Measurements from ENCODE around the gene OR4L1. TPM values are rescaled to one million over a fixed set of nuclear protein-coding genes. Genes with fewer than 3 reads are reported as not detected.

The OR4L1 gene
- total and polyA plus RNA-seq, 2 donors (not counting 1 experiment from before 2014, with no cell fraction given) = not detected

- Histone ChIP-seq H3K4me1 (ENCODE audit: control insufficient read depth in 2 of 2, insufficient read depth in 2 of 2, low read length in 2 of 2) (no peaks in the 10 kb centered on the region), H3K4me2 (replicated peaks; ENCODE audit: low read depth, low read length, poor library complexity, severe bottlenecking) (no peak within 1 kb of the TSS), H3K36me3 (replicated peaks in 1 of 2; ENCODE audit: control extremely low read depth in 1 of 2, control insufficient read depth in 1 of 2, extremely low read depth in 1 of 2, insufficient read depth in 2 of 2, low read length in 1 of 2) (no peaks in the 10 kb centered on the region), H3K9me3 (ENCODE audit: control extremely low read depth in 1 of 3, control insufficient read depth in 2 of 3, insufficient read depth in 1 of 3, low read length in 2 of 3) (no peaks in the 10 kb centered on the region), H2AFZ (ENCODE audit: insufficient read depth, low read depth, low read length, poor library complexity, severe bottlenecking) (no peak within 1 kb of the TSS), H3K27ac (ENCODE audit: low read length in 2 of 2) (no peak within 1 kb of the TSS), H3K9ac (ENCODE audit: low read length) (no peak within 1 kb of the TSS), H3K79me2 (ENCODE audit: control insufficient read depth, insufficient read depth, low read length) (no peaks in the 10 kb centered on the region), H3K27me3 (replicated peaks in 1 of 4; ENCODE audit: control extremely low read depth in 1 of 4, control insufficient read depth in 3 of 4, insufficient read depth in 4 of 4, low read length in 3 of 4) (no peaks in the 10 kb centered on the region), H4K20me1 (ENCODE audit: control insufficient read depth, insufficient read depth, low read length, poor library complexity, severe bottlenecking) (no peaks in the 10 kb centered on the region), H3K4me3 (ENCODE audit: control extremely low read depth in 1 of 5, extremely low read depth in 1 of 5, insufficient read depth in 1 of 5, low read depth in 2 of 5, low read length in 4 of 5) (no peak within 1 kb of the TSS)
- Mint-ChIP-seq H3K27ac (no peak within 1 kb of the TSS), H3K4me1 (no peaks in the 10 kb centered on the region), H3K9me3 (ENCODE audit: insufficient read depth) (no peaks in the 10 kb centered on the region), H3K27me3 (no peaks in the 10 kb centered on the region), H3K4me3 (no peak within 1 kb of the TSS)
- ChIA-PET CTCF (no interaction called here), POLR2A (no interaction called here)
- DNase-seq = no peak
- no CpG with 5 or more reads among the region's 4 CpGs for WGBS (ENCODE audit: insufficient coverage)
- TF ChIP-seq EZH2 (IDR thresholded peaks at IDR 0.05; ENCODE audit: borderline replicate concordance, insufficient read depth, low read depth, low read length, poor library complexity, severe bottlenecking) = no peak
- no peak for TF ChIP-seq CTCF (IDR thresholded peaks at IDR 0.05)
- intact Hi-C loops (cut with micrococcal nuclease) = no loop called here
- ATAC-seq (ENCODE audit: low read depth) = no peak
These were observed 23.9 kb upstream of the OR4L1 start, which contains the start of gene OR4K13 for GRCh38 chr14:20035938-20036337. Gene OR4K13 (minus strand): TSS chr14:20036038. CDS start chr14:20034758, 1,280 bp downstream.

- H3K9ac ChIP-seq (ENCODE audit: low read length) = no peak overlapping the region
- DNase-seq = no peak
- no peak overlapping the region for H3K4me3 ChIP-seq (ENCODE audit: control extremely low read depth in 1 of 5, extremely low read depth in 1 of 5, insufficient read depth in 1 of 5, low read depth in 2 of 5, low read length in 4 of 5)
- H3K27ac ChIP-seq (ENCODE audit: low read length in 2 of 2) = no peak overlapping the region
- intact Hi-C loops (cut with micrococcal nuclease) = no loop called here
- no peak overlapping the region for H2AFZ ChIP-seq (ENCODE audit: insufficient read depth, low read depth, low read length, poor library complexity, severe bottlenecking)
- H3K27me3 Mint-ChIP-seq = peaks cover 2% of the 10 kb centered on the region
- H3K4me2 ChIP-seq (replicated peaks; ENCODE audit: low read depth, low read length, poor library complexity, severe bottlenecking) = no peak overlapping the region
- TF ChIP-seq CTCF (IDR thresholded peaks at IDR 0.05) (no peak), EZH2 (IDR thresholded peaks at IDR 0.05; ENCODE audit: borderline replicate concordance, insufficient read depth, low read depth, low read length, poor library complexity, severe bottlenecking) (no peak)
- H3K4me1 ChIP-seq (ENCODE audit: control insufficient read depth in 2 of 2, insufficient read depth in 2 of 2, low read length in 2 of 2) = no peaks in the 10 kb centered on the region
- CTCF ChIA-PET = no interaction called here
- no CpG with 5 or more reads among the region's 5 CpGs for WGBS (ENCODE audit: insufficient coverage)
- H3K27ac Mint-ChIP-seq = no peak overlapping the region
- H3K4me1 Mint-ChIP-seq = no peaks in the 10 kb centered on the region
- no peaks in the 10 kb centered on the region for H3K36me3 ChIP-seq (replicated peaks in 1 of 2; ENCODE audit: control extremely low read depth in 1 of 2, control insufficient read depth in 1 of 2, extremely low read depth in 1 of 2, insufficient read depth in 2 of 2, low read length in 1 of 2)
- POLR2A ChIA-PET = no interaction called here
- ATAC-seq (ENCODE audit: low read depth) = no peak
- no peaks in the 10 kb centered on the region for H3K79me2 ChIP-seq (ENCODE audit: control insufficient read depth, insufficient read depth, low read length)
- H3K9me3 ChIP-seq (ENCODE audit: control extremely low read depth in 1 of 3, control insufficient read depth in 2 of 3, insufficient read depth in 1 of 3, low read length in 2 of 3) = peaks cover 0 to 3% (median 0%) of the 10 kb centered on the region in 3 donors
- H3K4me3 Mint-ChIP-seq = no peak overlapping the region
- no peaks in the 10 kb centered on the region for H3K9me3 Mint-ChIP-seq (ENCODE audit: insufficient read depth)
- no peaks in the 10 kb centered on the region for H4K20me1 ChIP-seq (ENCODE audit: control insufficient read depth, insufficient read depth, low read length, poor library complexity, severe bottlenecking)
- no peaks in the 10 kb centered on the region for H3K27me3 ChIP-seq (replicated peaks in 1 of 4; ENCODE audit: control extremely low read depth in 1 of 4, control insufficient read depth in 3 of 4, insufficient read depth in 4 of 4, low read length in 3 of 4)
These were observed 15.6 kb upstream of the OR4L1 start for GRCh38 chr14:20044243-20044642.

All from B cell (primary cell).